HT-29 (cell line): ENCODE data around the gene COA1. TPM values are rescaled to one million over a fixed set of nuclear protein-coding genes. Genes with fewer than 3 reads are reported as not detected.
"Not testable (repeated sequence)": the region's sequence is repeated elsewhere in the genome, so short reads cannot be mapped to it uniquely, and the experiment has no call there.

Source experiments
- DNase-seq: peaks from one replicate; pipeline ENCODE4 v3.0.0-alpha.2; 2015; ENCODE audit warnings: low spot score
- total RNA-seq: library from RNA; depleted of rRNA; stranded (reverse); fragments of >200 nt; shearing (Covaris generic); gene quantifications from 2 replicates; pipeline ENCODE4 v1.2.3, GENCODE V29; 2014; rRNA removed

Gene COA1, protein sequence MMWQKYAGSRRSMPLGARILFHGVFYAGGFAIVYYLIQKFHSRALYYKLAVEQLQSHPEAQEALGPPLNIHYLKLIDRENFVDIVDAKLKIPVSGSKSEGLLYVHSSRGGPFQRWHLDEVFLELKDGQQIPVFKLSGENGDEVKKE
- 55.2 and 72.0 TPM in 2 replicates for total RNA-seq

- DNase-seq: peak; percentile 94
Observed at GRCh38 chr7:43729214-43729923, at the start of gene COA1. TSS of gene COA1 (minus strand) at chr7:43729523. CDS start at chr7:43648614, 80,909 bp downstream.

DNA sequence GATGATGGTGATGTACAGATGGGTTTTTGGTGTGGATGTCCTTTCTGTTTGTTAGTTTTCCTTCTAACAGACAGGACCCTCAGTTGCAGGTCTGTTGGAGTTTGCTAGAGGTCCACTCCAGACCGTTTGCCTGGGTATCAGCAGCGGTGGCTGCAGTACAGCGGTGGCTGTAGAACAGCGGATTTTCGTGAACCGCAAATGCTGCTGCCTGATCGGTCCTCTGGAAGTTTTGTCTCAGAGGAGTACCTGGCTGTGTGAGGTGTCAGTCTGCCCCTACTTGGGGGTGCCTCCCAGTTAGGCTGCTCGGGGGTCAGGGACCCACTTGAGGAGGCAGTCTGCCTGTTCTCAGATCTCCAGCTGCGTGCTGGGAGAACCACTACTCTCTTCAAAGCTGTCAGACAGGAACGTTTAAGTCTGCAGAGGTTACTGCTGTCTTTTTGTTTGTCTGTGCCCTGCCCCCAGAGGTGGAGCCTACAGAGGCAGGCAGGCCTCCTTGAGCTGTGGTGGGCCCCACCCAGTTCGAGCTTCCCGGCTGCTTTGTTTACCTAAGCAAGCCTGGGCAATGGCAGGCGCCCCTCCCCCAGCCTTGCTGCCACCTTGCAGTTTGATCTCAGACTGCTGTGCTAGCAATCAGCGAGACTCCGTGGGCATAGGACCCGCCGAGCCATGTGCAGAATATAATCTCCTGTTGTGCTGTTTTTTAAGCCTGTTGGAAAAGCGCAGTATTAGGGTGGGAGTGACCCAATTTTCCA is 49.1 kb upstream of the COA1 start:
- DNase-seq: not testable (repeated sequence)

GRCh38 chr7:43775255-43775654 is 45.9 kb upstream of the COA1 start:
- DNase-seq: not testable (repeated sequence)

- DNase-seq: not testable (repeated sequence)
Observed at GRCh38 chr7:43773268-43773667, 43.9 kb upstream of the COA1 start.

- DNase-seq: no peak
Observed at GRCh38 chr7:43771573-43771972, 42.2 kb upstream of the COA1 start.

DNA sequence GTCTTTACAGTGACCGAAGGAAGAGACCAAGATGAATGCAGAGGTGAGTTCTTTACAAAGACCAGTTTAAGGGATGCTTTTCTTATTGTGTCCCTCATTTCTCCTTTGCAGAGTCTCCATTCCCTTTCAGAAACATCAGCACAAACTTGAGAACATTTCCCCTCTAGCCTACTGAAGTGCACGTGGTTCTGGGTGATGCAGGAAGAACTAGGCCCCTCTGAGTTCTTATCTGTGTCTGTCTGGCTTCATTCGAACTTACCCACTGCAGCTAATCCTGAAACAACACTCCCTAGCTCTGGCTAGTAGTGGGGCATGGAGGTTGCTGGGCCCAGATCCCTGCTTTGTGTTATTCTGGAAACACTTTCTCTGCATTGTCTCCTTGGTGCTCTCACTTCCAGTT is 41.8 kb upstream of the COA1 start:
- DNase-seq: no peak

DNA sequence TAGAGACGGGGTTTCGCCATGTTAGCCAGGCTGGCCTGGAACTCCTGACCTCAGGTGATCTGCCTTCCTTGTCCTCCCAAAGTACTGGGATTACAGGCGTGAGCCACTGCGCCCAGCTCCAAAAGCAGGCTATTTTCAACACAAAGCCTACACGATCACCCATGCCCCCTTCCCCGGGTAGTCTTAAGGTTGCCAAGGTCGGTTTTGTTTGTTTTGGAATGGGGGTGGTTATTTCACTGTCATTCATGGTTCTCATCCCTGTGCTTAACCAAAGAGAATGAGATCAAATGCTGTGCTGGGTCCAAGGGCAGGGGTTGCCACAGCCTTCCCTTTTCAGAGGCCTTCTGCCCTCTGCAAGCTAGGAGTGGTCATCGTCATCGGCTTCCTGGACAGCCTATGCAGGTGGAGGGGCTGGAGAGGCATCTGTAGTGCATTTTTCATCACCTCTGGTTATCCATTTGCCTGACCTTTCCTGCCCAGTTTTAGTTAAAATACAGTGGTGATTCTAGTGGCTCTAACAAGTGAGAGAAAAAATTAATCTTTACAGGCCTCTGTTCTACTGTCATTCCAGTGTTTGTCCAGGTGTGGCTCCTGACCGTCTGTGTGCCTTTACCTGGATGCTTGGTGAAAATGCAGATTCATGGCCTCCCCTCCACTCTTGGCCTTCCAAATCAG is 40.6 kb upstream of the COA1 start:
- no peak for DNase-seq

- no peak for DNase-seq
Observed at GRCh38 chr7:43769281-43769680, 40.0 kb upstream of the COA1 start.

- no peak for DNase-seq
Observed at GRCh38 chr7:43768887-43769272, 39.6 kb upstream of the COA1 start.

- DNase-seq: no peak
Observed at GRCh38 chr7:43768201-43768886, 39.0 kb upstream of the COA1 start.

DNA sequence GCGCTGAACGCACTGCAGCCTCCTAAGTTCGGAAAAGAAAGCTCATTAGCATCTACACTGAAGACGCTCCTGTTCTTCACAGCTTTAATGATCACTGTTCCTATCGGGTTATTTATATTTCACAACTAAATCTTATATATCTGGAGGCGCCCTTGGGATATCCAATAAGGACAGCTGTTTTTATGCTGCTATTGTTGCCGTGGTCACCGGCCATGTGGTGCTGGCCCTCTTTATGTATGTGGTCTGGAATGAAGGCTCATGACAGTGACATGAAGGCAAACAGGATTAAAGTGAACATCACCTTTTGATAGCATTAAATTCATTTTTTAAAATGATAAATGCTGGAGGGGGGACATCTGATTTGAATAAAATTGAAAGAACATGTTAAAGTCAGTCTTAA is 38.0 kb upstream of the COA1 start:
- no peak for DNase-seq

DNA sequence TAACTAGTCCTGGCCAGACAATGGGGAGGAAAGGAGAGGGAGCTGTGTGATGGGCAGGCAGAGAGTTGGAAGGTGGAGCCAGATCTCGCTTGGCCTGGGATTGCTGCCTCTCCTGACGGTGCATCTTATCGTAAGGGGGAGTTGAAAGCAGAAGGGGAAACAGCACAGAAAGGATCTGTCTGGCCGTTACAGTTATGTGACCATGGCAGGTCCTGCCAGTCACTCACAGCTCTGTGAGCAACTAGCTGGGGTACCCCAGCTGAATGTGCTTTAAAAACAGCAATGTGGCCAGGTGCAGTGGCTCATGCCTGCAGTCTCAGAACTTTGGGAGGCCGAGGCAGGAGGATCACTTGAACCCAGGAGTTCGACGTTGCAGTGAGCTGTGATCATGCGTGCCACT is 37.2 kb upstream of the COA1 start:
- no peak for DNase-seq

DNA sequence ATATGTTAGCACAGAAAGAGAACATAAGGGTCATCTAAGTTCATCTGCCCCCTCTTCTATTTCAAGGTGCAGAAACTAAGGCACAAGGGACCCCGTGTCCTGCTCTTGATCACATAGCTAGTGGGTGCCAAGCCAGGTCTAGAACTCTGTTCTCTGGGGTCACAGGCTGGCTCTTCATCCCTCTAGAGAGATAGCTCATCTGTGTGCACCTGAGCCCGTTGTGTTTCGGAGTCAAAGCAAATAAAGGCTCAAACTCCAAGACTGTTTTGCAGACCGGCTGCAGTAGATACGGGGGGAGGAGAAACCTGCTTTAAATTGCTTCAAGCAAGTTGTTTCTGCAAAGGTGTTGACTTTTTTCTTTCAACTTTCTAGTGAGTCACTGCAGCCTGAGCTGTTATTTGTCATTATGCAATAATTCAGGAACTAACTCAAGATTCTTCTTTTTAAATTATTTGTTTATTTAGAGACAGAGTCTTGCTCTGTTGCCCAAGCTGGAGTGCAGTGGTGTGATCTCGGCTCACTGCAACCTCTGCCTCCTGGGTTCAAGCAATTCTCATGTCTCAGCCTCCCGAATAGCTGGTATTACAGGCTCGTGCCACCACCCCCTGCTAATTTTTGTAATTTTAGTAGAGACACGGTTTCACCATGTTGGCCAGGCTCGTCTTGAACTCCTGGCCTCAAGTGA is 35.6 kb upstream of the COA1 start:
- DNase-seq: no peak

DNA sequence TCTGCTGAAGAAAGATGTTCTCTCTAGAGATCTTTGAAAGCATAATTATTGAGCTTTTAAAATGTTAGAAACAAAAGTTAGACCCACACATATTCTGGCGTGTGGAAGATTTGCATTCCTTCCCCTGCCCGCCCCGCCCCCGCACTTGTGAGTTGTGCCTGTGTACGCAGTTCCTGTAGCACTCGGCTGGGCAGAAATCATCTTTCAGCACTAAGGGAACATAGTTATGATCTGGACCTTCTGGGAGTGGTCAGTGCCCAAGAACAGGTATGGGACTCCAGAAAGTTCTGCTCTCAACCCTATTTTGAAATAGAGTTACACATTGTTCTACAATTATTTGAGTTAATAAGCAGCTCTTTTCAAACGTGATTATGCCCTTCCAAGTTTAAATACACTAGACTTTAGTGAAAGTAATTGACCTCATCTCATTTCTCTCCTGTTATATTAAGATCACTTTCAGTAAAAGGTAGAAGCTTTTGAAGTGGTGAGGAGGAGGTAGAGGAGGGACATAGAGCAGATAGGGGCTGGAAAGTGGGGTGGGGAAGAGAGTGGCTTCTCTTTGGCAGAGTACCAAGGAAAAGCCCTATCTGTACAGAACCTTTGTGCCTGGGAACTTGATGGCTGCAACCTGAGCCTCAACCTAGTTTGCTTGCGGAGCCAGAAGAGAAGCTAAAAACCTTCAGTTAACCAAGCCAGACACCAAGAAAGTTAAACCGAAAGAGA is 34.9 kb upstream of the COA1 start:
- peak; percentile 32 for DNase-seq

DNA sequence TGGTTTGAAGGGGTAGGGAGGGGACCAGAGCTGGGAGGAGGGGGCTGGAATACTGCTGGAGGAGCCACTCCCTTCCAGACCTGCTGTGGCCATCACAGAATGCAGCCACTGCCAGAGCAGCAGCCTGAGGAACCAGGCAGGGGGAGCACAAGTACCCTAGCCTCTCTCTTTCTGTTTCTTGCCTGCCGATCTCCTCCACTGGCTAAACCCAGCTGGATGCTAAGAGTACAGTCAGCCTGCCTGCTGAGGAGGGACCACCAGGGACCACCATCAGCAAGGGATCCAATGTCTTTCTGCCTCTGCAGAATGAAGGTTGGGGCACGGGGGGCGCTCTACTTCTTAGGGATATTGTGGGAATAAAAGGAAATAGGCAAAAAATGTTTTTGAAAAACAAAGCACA is 33.9 kb upstream of the COA1 start:
- no peak for DNase-seq

GRCh38 chr7:43761938-43762692 is 32.8 kb upstream of the COA1 start:
- no peak for DNase-seq

- no peak for DNase-seq
Observed at GRCh38 chr7:43761382-43761781, 32.1 kb upstream of the COA1 start.

- no peak for DNase-seq
Observed at GRCh38 chr7:43760861-43761260, 31.5 kb upstream of the COA1 start.

DNA sequence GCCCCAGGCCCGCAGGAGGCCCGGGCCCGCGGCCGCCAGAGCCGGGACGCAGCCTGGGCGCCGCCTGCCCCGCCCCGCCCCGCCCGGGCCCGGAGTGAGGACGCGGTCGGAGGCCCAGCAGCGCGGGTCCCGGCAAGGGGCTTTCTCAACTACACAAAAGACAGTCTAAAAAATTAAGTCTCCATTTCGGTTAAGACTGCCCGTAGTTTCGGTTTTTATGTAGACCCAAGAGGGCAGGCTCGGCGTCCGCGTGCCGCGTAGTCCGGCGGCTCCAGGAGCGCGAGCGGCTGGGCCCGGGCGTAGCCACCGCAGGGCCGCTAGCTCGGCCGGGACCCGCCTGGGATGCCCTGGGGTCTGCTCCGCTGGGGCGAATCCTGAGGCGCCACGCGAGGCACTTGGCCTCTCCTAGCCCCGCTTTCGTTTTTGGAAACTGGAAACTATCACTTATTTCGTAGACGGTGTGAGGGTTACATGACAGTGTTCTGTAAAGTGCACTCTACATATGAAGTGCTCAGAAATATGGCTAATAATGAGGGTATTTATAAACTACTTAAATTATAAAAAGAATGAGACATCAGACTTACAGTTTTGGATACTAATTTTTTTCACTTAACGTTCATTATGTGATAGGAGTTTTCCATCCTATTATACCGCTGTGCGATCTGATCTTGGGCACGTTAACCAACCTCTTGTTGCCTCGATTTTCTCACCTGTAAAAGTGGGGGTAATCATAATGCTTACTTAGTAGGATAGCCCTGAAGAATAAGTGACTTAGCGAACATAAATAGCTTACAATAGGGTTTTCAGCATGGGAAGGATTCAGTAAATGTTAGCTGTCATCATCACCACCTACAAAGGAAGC is 29.7 kb upstream of the COA1 start:
- DNase-seq: no peak
